ACC112 (cell line): ENCODE data around the gene TRAPPC3.

Source experiments
- H2AFZ ChIP-seq: fragments of 200-600 bp; sonication (generic); one replicate; pipeline ENCODE4 v1.6.0; 2017; ENCODE audit warnings: antibody characterized with exemption, low read length; ENCODE audit not compliant: unreplicated experiment
- H3K27ac ChIP-seq: fragments of 200-600 bp; sonication (generic); 2 replicates; pipeline ENCODE4 v1.5.1; 2014; ENCODE audit warnings: low read depth, mild to moderate bottlenecking, antibody characterized with exemption, low read length, moderate library complexity
- H3K27me3 ChIP-seq: fragments of 200-600 bp; sonication (generic); 2 replicates; pipeline ENCODE4 v1.6.1; 2014; ENCODE audit warnings: mild to moderate bottlenecking, antibody characterized with exemption, low read length, moderate library complexity, mixed read lengths; ENCODE audit not compliant: insufficient read depth
- H3K36me3 ChIP-seq: fragments of 200-600 bp; sonication (generic); 2 replicates; pipeline ENCODE4 v1.6.1; 2016; ENCODE audit warnings: mild to moderate bottlenecking, antibody characterized with exemption, low read length, moderate library complexity, mixed read lengths; ENCODE audit not compliant: insufficient read depth
- H3K4me1 ChIP-seq: fragments of 200-600 bp; sonication (generic); one replicate; pipeline ENCODE4 v1.6.1; 2016; ENCODE audit warnings: low read length, mixed read lengths; ENCODE audit not compliant: insufficient read depth, unreplicated experiment, control insufficient read depth
- H3K4me3 ChIP-seq: fragments of 200-600 bp; sonication (generic); 2 replicates; pipeline ENCODE4 v1.5.1; 2014; ENCODE audit warnings: mild to moderate bottlenecking, low read depth, low read length
- H3K79me2 ChIP-seq: fragments of 200-600 bp; sonication (generic); one replicate; pipeline ENCODE4 v1.6.0; 2016; ENCODE audit warnings: low read length; ENCODE audit not compliant: control insufficient read depth, unreplicated experiment, insufficient read depth

Gene TRAPPC3

DNA sequence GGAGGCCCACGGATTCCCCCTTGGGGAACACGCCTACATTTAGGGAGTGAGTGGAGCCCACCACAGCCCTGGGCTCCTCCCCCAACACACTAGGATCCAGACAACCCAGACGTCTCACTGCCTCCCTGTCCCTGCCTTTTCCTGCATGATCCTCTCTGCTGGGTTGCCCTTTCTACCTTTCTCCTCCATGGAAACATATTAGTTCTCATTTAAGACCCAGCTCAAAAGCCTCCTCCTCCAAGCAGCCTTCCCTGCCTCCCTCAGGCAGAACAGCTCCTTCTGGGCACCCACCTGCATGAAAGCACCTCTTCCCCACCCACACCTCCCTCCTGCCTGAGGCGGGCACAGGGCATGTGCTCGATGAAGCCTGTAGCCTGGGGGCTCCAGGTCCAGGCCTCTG is 34.9 kb downstream of the TRAPPC3 start:
- no peak overlapping the region for H2AFZ ChIP-seq
- no peaks in the 10 kb centered on the region for H3K36me3 ChIP-seq
- H3K4me1 ChIP-seq, result peaks cover 12% of the 10 kb centered on the region
- no peak overlapping the region for H3K4me3 ChIP-seq
- no peaks in the 10 kb centered on the region for H3K79me2 ChIP-seq
- no peak overlapping the region for H3K27ac ChIP-seq
- no peaks in the 10 kb centered on the region for H3K27me3 ChIP-seq

DNA sequence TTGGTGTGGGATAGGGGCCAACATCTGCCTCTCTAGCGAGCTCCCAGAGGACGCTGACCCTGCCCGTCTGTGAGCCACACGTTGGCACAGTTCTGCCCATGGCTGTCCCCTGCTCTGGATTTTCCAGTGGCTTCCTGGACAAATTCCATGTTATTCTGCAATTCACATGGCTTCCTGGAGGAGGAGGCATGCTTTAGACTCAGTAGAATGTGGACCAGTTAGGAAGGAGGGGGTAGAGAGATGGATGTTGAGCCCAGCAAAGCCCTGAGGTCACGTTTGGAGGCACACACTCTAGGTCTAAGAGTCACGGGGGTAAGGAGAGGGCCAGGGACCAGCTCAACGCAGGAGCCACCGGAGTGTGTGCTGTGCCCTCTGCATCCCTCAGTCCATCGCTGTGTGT is 36.5 kb downstream of the TRAPPC3 start:
- no peak overlapping the region for H3K4me3 ChIP-seq
- no peaks in the 10 kb centered on the region for H3K79me2 ChIP-seq
- H3K27me3 ChIP-seq, result no peaks in the 10 kb centered on the region
- peaks cover 21% of the 10 kb centered on the region for H3K4me1 ChIP-seq
- no peak overlapping the region for H2AFZ ChIP-seq
- H3K36me3 ChIP-seq, result no peaks in the 10 kb centered on the region
- no peak overlapping the region for H3K27ac ChIP-seq

DNA sequence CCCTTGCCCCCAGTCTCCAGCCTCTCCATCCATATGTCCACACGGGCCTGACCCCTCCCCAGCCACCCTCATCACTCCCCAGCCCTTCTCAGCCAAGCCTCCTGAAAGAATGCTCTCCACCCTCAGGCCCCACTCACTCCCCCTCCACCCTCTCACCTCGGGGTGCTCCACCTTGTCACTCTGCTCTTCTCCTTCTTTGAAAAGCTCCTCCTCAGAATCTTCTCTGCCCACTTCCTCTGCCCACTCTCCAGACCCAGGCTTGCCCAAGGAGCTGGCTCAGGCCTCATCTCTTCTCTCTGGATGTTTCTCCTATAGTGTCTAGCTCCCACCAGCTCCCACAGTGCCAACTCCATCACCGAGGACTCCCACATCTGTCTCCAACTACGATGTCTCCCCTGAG is 38.1 kb downstream of the TRAPPC3 start:
- peaks cover 21% of the 10 kb centered on the region for H3K4me1 ChIP-seq
- H3K79me2 ChIP-seq, result no peaks in the 10 kb centered on the region
- no peaks in the 10 kb centered on the region for H3K27me3 ChIP-seq
- H3K36me3 ChIP-seq, result no peaks in the 10 kb centered on the region
- no peak overlapping the region for H3K27ac ChIP-seq
- H3K4me3 ChIP-seq, result no peak overlapping the region
- no peak overlapping the region for H2AFZ ChIP-seq

DNA sequence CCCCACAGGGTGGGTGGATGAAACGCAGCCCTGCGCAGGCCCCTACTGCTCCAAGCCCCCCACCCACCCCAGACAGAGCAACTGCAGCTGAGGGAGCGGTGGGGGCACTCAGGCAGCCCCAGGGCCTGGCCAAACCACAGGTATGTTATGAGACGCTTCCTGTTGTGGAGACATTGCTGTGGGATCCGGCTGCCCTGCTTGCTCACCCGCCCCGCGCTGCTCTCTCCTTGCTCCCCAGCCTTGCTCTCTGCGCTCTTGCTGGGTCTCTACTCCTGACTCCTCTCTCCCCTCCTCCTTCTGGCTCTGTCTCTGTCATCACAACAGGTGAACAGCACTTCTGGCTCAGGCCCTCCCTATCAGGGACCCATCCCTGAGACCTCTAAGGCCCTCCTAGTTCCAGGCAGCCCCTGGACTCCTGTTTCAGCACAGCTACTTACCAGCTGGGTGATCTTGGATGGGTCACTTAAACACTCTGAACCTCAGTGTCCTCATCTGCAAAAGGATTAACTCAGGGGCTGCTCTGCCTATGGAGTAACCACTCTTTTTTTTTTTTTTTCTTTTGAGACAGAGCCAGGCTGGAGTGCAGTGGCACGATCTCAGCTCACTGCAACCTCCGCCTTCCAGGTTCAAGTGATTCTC is 40.1 kb downstream of the TRAPPC3 start:
- H2AFZ ChIP-seq, result no peak overlapping the region
- H3K79me2 ChIP-seq, result no peaks in the 10 kb centered on the region
- H3K4me3 ChIP-seq, result no peak overlapping the region
- H3K27ac ChIP-seq, result no peak overlapping the region
- no peaks in the 10 kb centered on the region for H3K36me3 ChIP-seq
- peaks cover 10% of the 10 kb centered on the region for H3K4me1 ChIP-seq
- H3K27me3 ChIP-seq, result no peaks in the 10 kb centered on the region

DNA sequence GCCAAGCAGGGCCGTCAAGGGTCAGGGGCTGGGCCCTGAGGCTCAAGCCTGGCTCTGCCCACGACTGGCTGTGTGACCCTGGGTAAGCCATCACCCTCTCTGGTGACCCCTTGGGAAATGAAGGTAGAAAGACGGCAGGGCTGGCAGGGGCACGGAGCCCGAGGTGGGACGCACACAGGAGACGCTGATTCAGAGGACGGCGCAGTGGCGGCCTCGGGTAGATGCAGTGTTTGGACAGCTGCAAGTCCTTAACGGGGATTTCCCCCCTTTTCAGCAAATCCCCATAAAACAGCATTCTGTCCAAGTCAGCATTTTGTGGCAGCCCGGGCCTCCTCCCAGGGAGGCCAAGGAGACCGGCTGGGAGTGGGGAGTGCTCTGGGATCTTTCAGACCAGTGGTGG is 41.0 kb downstream of the TRAPPC3 start:
- Histone ChIP-seq H2AFZ (no peak overlapping the region), H3K79me2 (no peaks in the 10 kb centered on the region), H3K4me3 (no peak overlapping the region), H3K36me3 (no peaks in the 10 kb centered on the region), H3K27ac (no peak overlapping the region), H3K4me1 (peaks cover 10% of the 10 kb centered on the region), H3K27me3 (no peaks in the 10 kb centered on the region)

DNA sequence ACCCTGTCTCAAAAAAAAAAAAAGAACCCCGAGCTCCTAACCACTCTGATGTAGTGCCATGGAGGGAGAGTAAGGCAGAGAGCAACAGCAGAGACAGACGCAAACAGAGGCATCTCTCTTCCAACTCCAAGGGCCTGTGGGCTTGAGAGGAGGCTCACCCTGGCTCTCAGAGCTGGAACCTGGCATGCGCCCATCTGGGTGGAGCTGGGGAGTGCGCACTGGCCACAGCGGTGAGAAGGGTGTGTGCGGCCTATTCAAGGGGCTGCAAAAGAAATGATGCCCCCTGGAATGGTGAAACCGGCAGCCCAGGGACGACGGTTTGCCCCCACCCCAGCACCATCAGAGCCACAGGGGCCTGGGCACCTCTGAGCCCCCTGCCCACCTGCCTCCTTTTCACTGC is 41.9 kb downstream of the TRAPPC3 start:
- Histone ChIP-seq H3K27me3 (no peaks in the 10 kb centered on the region), H3K4me3 (no peak overlapping the region), H3K27ac (no peak overlapping the region), H3K79me2 (no peaks in the 10 kb centered on the region), H3K36me3 (no peaks in the 10 kb centered on the region), H3K4me1 (peaks cover 10% of the 10 kb centered on the region), H2AFZ (no peak overlapping the region)

DNA sequence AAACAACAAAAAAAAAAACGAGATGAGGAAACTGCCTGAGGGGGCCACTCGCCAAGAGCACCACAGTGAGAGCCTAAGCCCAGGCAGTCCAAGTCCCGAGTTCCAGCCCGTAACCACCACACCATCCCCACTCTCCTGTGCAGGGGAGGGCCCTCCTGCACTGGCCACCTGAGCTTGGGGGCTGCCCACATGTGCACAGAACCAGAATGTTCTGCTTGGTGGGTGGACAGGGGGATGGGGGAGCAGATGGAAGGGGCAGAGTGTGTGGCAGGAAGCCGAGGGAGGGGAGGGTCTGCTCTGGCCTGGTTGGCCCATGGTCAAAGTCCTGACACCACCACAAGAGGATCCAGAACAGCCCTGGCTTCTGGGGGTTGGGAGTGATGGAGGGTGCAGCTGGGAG is 43.0 kb downstream of the TRAPPC3 start:
- Histone ChIP-seq H3K27ac (no peak overlapping the region), H3K4me1 (peaks cover 10% of the 10 kb centered on the region), H3K27me3 (no peaks in the 10 kb centered on the region), H3K36me3 (no peaks in the 10 kb centered on the region), H2AFZ (no peak overlapping the region), H3K79me2 (no peaks in the 10 kb centered on the region), H3K4me3 (no peak overlapping the region)

DNA sequence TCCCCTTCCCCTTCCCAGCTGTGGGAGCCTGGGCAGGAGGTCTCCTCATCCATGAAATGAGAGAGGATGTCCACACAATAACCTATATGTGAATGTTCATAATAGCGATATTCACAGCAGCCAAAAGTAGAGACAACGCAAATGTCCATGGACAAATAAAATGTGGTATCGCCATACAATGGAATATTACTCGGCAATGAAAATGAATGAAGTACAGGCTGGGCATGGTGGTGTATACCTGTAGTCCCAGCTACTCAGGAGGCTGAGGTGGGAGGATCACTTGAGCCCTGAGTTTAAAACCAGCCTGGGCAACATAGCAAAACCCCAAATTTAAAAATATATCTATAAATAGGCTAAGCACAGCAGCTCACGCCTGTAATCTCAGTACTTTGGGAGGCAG is 47.7 kb downstream of the TRAPPC3 start:
- Histone ChIP-seq H3K36me3 (no peaks in the 10 kb centered on the region), H2AFZ (no peak overlapping the region), H3K27ac (no peak overlapping the region), H3K4me1 (peaks cover 9% of the 10 kb centered on the region), H3K27me3 (no peaks in the 10 kb centered on the region), H3K4me3 (no peak overlapping the region), H3K79me2 (no peaks in the 10 kb centered on the region)

DNA sequence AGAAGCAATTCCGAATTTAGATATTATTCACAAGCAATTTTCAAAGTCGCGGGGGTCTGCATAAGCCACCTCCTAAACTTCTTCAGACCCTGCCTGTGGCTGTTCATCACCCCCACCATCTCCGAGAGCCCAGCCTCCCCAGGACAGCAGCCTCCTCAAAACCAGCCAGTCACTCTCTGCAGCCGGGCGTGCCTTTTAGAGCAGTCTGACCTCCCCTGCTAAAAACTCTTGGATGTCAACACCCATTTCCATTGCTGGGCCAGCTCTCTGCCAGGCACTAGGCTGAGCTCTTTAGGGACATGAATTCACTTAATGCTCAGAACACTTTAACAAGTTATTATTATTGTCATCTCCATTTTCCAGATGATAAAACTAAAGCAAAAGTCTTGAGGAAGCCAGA is 48.9 kb downstream of the TRAPPC3 start:
- Histone ChIP-seq H3K36me3 (peaks cover 8% of the 10 kb centered on the region), H3K27me3 (no peaks in the 10 kb centered on the region), H3K79me2 (no peaks in the 10 kb centered on the region), H3K27ac (no peak overlapping the region), H3K4me1 (peaks cover 9% of the 10 kb centered on the region), H2AFZ (no peak overlapping the region), H3K4me3 (no peak overlapping the region)

DNA sequence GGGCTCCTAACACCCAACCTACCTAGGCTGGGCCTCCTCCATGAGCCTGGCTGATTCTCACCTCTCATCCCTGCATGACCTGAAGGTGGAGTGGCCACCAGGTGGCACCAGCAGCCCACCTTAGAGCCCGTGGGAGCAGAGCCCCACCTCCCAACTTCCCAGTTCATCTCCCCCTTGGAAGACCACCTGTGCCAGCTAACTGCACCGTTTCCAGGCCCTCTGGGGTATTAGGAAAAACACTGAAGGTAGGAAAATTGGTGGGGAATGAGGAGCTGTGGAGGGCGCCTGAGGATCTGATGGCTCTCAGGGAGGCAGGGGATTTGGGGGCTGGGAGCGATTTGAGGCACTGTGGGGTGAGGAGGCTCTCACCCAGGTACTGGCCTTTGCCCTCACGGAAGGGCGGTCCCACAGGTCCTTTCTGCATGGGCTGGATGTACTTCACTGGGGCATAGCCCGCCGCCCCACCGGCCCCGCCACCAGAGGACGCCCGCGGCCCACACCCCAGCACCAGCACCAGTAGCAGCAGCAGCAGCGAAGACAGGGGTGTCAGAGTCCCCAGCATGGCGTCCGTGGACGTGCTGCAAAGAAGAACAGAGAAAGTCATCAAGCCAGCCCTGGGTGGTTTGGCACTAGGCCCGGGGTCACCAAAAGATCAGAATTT is 49.5 kb downstream of the TRAPPC3 start:
- Histone ChIP-seq H3K27ac (no peak overlapping the region), H2AFZ (no peak overlapping the region), H3K79me2 (no peaks in the 10 kb centered on the region), H3K4me1 (peaks cover 9% of the 10 kb centered on the region), H3K27me3 (no peaks in the 10 kb centered on the region), H3K4me3 (no peak overlapping the region), H3K36me3 (peaks cover 9% of the 10 kb centered on the region)

DNA sequence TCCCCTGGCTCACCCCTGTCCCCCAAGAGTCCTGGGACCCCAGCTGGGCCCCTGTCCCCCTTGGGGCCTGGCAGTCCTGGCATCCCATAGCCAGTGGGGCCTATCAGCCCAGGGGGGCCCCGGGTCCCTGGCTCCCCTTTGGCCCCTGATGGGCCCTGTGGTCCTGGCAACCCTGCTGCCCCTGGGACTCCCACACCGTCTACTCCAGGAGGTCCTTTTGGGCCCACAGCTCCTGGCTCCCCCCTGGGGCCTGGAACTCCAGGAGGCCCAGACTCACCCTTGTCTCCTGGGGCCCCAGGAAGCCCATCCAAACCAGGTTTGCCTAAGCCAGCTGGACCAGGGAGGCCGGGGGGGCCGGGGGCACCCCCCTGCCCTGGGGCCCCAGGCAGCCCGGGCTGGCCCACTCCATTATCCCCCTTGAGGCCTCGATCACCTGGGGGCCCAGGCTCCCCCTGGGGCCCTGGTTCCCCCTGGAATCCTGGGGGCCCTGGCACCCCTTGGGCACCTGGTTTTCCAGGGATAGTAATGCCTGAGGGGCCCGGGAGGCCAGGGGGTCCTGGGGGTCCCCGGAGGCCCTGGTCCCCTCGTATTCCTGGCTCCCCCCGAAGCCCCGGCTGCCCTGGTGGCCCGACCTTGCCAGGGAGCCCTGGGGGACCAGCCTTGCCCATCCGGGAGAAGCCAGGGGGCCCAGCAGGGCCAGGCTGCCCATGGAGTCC is 50.5 kb downstream of the TRAPPC3 start:
- Histone ChIP-seq H3K4me1 (peaks cover 9% of the 10 kb centered on the region), H3K36me3 (peaks cover 16% of the 10 kb centered on the region), H3K27ac (no peak overlapping the region), H3K4me3 (no peak overlapping the region), H2AFZ (no peak overlapping the region), H3K27me3 (no peaks in the 10 kb centered on the region), H3K79me2 (no peaks in the 10 kb centered on the region)
